ENCODE results near the gene LITAF.

LITAF gene

GRCh38 chr16:11586856-11587642 lies at the start of gene LITAF:
LITAF (minus strand) TSS chr16:11586919; CDS start chr16:11556730, 30,189 bp downstream.
- DNase-seq (ENCODE audit: low spot score), result peak; percentile 48

- no peak for DNase-seq (ENCODE audit: low spot score)
These were observed 49.5 kb upstream of the LITAF start for GRCh38 chr16:11636172-11636721.

GRCh38 chr16:11635679-11636171 lies 49.0 kb upstream of the LITAF start:
- no peak for DNase-seq (ENCODE audit: low spot score)

- DNase-seq (ENCODE audit: low spot score), result no peak
These were observed 48.5 kb upstream of the LITAF start for GRCh38 chr16:11635113-11635652.

- DNase-seq (ENCODE audit: low spot score), result no peak
These were observed 47.6 kb upstream of the LITAF start for GRCh38 chr16:11634312-11634711.

- DNase-seq (ENCODE audit: low spot score), result no peak
These were observed 46.4 kb upstream of the LITAF start for GRCh38 chr16:11633113-11633512.

- no peak for DNase-seq (ENCODE audit: low spot score)
These were observed 45.8 kb upstream of the LITAF start for GRCh38 chr16:11632455-11632939.

GRCh38 chr16:11631214-11631613 lies 44.5 kb upstream of the LITAF start:
- no peak for DNase-seq (ENCODE audit: low spot score)

- no peak for DNase-seq (ENCODE audit: low spot score)
These were observed 44.0 kb upstream of the LITAF start for GRCh38 chr16:11630768-11631056.

- DNase-seq (ENCODE audit: low spot score), result no peak
These were observed 43.5 kb upstream of the LITAF start for GRCh38 chr16:11630046-11630767.

- no peak for DNase-seq (ENCODE audit: low spot score)
These were observed 42.6 kb upstream of the LITAF start for GRCh38 chr16:11629071-11630030.

GRCh38 chr16:11627822-11628457 lies 41.2 kb upstream of the LITAF start:
- DNase-seq (ENCODE audit: low spot score), result no peak

- DNase-seq (ENCODE audit: low spot score), result no peak
These were observed 40.6 kb upstream of the LITAF start for GRCh38 chr16:11627292-11627663.

- no peak for DNase-seq (ENCODE audit: low spot score)
These were observed 40.1 kb upstream of the LITAF start for GRCh38 chr16:11626657-11627291.

GRCh38 chr16:11625769-11626168 lies 39.0 kb upstream of the LITAF start:
- DNase-seq (ENCODE audit: low spot score), result no peak

GRCh38 chr16:11624636-11625607 lies 38.2 kb upstream of the LITAF start:
- DNase-seq (ENCODE audit: low spot score), result no peak

- no peak for DNase-seq (ENCODE audit: low spot score)
These were observed 37.5 kb upstream of the LITAF start for GRCh38 chr16:11624205-11624604.

- no peak for DNase-seq (ENCODE audit: low spot score)
These were observed 35.4 kb upstream of the LITAF start for GRCh38 chr16:11621920-11622651.

- no peak for DNase-seq (ENCODE audit: low spot score)
These were observed 34.8 kb upstream of the LITAF start for GRCh38 chr16:11621539-11621919.

Measured in RKO (cell line).